GM21529 (cell line): ENCODE data around the gene FAM193A.
"Not testable (repeated sequence)": the region's sequence is repeated elsewhere in the genome, so short reads cannot be mapped to it uniquely, and the experiment has no call there.

ENCODE experiments used
- ATAC-seq: cut with Tn5 transposase; IDR thresholded peaks from one replicate; pipeline ENCODE4 v1.9.1; 2021; ENCODE audit not compliant: unreplicated experiment

The FAM193A gene

GRCh38 chr4:2648159-2648814 lies 111.8 kb downstream of the FAM193A start:
- no peak for ATAC-seq

DNA sequence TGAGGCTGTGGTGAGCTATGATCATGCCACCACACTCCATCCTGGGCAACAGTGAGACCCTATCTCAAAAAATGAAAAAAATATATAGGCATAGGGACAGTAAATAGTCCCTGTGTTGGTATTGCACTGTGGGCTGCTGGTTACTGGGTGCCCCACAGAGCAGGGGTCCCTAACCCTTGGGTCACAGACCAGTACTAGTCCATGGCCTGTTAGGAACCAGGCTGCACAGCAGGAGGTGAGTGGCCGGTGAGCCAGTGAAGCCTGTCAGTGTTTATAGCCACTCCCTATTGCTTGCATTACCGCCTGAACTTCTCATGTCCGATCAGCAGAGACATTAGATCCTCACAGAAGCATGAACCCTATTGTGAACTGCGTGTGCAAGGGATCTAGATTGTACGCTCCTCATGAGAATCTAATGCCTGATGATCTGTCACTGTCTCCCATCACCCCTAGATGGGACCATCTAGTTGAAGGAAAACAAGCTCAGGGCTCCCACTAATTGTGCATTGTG lies 113.2 kb downstream of the FAM193A start:
- ATAC-seq: no peak

GRCh38 chr4:2650276-2650675 lies 113.8 kb downstream of the FAM193A start:
- no peak for ATAC-seq

DNA sequence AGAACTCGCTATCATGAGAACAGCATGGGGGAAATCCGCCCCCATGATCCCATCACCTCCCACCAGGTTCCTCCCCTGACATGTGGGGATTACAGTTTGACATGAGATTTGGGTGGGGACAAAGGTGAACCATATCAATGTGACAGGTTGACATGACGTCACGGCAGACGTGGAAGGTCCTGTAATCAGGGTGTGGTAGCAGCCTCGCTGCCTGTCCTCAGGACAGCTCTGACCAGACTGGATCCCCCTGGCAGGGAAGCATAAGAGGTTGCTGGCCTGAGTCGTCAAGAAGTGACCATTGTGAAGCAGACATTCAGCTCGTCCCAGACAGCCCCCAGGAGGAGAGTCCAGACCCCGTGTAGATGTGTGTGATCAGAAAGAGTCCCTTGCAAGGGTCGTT lies 115.1 kb downstream of the FAM193A start:
- no peak for ATAC-seq

DNA sequence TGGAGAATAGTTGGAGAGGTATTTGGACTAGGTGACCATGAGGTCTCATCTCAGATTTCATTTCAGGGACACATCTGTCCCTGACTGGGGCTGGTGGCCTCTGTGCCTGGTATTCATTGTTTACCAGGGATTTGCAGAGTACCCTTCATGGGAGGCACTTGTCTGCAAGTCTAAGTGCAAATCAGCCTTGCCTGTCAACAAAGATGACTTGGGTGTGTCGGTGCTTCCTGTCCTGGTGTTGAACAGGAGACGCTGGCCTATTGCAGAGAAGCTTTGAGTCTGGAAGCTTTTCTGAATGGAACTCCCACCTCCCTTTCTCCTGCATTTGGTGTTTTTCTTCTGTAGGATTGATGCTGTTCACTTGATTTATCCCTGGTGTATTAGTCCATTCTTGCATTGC lies 115.6 kb downstream of the FAM193A start:
- ATAC-seq: no peak

- ATAC-seq: no peak
Observed at GRCh38 chr4:2652415-2653160, 116.1 kb downstream of the FAM193A start.

GRCh38 chr4:2660596-2661211 lies 124.3 kb downstream of the FAM193A start:
- ATAC-seq: no peak

DNA sequence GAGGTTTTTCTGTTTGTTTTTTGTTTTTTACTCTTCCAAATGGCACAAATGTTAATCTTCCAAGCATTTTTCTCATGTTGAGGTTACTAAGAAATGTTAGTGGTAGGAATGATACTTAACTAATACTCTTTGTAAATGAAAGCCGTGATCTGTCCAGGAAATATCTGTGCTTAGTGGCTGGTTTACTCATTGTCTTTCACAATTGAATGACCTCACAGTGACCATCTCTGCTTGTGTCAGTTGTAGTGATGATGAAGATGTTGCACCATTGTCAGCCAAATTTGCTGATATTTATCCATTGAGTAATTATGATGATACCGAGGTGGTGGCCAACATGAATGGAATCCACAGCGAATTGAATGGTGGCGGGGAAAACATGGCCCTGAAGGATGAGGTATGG lies 126.2 kb downstream of the FAM193A start:
- no peak for ATAC-seq

- ATAC-seq: no peak
Observed at GRCh38 chr4:2663275-2663674, 126.8 kb downstream of the FAM193A start.

GRCh38 chr4:2666722-2667247 lies 130.3 kb downstream of the FAM193A start:
- no peak for ATAC-seq

- ATAC-seq: no peak
Observed at GRCh38 chr4:2667428-2667827, 131.0 kb downstream of the FAM193A start.

DNA sequence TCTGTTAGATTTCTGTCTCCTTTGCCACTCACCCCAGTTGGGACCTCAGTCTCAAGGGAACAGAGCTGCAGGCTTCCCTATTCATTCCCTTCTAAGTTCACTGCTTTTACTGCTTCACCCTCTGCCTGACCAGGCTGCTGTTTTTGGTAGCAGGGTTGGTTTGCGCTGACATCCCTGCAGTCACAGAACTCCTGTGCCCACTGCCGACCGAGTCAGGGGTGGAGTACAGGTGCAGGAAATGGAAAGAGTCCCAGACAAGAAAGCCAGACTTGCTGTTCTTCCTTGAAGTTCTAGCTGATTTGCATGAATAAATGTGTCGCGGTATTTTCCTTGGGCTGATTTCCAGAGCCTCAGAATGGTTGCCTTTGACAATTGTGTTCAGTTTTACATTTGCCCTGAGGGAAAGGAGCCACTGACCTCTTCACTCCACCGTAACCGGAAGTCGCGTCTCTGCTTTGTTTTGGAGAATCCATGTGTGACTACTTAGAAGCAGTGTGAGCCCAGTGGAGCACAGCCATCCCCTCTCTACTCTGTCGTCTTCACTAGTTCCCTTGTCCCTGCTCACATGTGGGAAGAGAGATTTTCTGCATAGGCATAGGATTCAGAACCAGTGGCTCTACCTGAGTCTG lies 134.9 kb downstream of the FAM193A start:
- no peak for ATAC-seq

DNA sequence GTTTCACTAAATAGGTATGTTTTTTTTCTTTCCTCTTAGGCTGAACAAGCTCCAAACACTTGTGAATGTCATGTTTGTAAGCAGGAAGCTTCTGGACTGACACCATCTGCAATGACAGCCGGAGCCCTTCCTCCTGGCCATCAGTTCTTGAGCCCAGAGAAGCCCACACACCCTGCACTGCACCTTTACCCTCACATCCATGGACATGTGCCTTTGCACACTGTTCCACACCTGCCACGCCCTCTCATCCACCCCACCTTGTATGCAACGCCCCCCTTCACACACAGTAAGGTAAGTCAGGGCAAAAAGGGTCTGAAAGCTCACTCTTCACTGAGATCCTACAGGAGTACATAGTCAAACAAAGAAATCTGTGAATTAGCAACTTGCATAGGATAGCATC lies 135.6 kb downstream of the FAM193A start:
- ATAC-seq: no peak

DNA sequence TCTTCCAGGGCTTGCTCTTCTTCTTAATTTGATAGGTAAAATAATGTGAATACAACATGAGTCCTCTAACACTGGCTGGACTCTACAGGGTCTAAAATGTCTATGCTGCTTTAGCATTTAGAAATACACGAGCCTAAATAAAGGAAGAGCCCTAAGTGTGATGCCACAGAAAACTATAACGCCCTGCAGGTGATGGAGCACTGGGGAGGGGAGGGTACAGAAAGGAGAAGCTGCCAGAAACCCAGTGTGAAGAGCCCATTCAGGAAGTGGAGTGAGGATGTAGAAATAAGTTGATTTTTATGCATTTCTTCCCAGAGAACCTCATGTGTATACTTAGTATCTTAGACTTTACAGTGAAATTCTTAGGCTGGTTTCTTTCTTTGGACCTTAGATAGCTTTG lies 136.3 kb downstream of the FAM193A start:
- no peak for ATAC-seq

DNA sequence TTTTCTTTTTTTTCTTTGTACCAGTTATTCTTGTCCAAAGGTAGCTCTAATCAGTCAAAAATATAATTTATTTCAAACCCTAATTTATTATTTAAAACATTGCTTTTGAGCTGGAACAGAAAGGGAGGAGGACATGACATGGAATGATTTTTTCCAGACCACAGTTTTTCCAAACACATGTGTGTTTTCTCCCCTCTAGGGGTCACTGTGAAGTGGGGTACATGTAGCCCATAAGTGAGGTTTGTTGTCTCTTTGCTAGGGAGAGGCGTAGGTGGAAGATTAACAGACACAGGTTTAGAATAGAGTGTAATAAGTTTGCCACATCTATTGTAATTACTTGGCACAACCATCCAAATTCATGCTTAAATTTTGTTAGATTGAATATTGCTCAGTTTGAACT lies 136.7 kb downstream of the FAM193A start:
- ATAC-seq: no peak

DNA sequence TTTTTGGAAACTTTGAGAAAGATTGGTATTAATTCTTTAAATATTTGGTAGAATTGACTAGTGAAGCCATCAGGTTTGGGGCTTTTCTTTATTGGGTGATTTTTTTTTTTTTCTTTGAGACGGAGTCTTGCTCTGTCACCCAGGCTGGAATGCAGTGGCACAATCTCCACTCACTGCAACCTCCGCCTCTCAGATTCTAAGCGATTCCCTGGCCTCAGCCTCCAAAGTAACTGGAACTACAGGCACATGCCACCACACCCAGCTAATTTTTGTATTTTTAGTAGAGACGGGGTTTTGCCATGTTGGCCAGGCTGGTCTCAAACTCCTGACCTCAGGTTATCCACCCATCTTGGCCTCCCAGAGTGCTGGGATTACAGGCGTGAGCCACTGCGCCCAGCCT lies 143.3 kb downstream of the FAM193A start:
- ATAC-seq: not testable (repeated sequence)

GRCh38 chr4:2684486-2684885 lies 148.0 kb downstream of the FAM193A start:
- no peak for ATAC-seq

- ATAC-seq: no peak
Observed at GRCh38 chr4:2685541-2685940, 149.1 kb downstream of the FAM193A start.

DNA sequence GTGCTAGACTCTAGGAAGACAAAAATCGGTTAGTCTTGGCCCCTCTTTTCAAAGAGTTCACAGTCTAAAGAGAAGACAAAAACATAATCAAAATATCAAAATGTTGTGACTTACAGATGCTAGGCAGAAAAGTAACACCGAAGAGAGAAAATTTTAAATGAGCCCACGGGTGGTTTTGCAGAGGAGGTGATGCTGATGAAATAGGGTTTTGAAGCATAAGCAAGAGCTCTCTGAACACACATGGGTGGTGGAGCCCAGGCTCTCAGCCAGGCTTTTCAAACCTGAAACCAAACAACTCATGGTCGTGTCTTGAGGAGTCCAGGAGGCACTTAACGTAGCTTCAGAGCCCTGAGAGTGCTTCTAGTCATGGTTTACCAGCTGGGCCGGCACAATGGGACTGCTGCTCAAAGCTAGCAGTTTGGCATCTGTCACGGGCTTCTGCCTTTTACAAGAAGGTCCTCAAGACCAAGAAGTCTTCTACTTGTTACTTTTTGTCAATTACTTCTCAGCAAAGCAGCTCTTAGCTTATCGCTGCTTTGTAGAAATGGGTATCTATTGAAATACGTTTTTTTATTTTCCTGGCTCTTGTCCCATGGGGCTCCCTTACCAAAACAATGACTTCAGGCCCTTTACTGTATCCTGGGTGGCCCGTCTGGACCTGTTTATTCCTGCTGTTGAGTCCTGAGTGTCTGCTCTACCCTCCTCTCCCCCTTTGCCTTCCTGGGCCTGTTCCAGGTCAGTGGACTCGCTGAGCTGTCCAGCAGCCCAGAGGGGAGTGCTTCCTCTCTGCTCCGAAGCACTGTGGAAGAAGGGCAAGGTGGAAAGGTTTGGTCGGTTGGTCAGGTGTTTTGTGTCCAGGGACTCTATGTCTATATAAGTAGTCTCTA lies 150.2 kb downstream of the FAM193A start:
- ATAC-seq: no peak

DNA sequence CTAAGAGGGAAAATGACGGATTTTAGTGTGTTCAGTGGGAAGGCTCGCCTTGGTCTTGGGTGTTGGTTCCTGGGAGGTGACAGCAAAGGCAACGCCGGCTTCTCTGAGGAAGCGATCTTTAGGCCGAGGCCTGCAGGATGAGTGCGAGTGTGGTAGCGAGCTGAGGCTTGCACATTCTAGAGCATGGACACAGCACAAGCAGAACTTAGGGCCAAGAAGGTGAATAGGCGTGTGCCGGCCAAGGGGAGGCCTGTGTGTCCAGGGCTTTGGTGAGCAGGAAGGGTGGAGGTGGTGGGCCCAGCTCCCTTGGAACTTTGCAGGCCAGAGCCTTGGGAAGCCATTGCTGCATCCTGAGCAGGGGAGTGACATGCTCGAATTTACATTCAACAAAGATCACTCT lies 151.8 kb downstream of the FAM193A start:
- ATAC-seq: no peak
